SK-N-SH (cell line): ENCODE measurements around the gene ZNF446. TPM values are rescaled to one million over a fixed set of nuclear protein-coding genes. Genes with fewer than 3 reads are reported as not detected.

ENCODE experiments used
- CTCF ChIA-PET: fragments of 300-600, 350-600 bp; formaldehyde crosslinking; extraction: SDS; loops from one replicate; lab custom pipeline; 2021; lab: Yijun Ruan, JAX
- POLR2A ChIA-PET: fragments of 350-600 bp; sonication (Branson Sonifier 250); formaldehyde crosslinking; extraction: SDS; loops from one replicate; lab custom pipeline; 2020; ENCODE audit warnings: antibody characterized with exemption, inconsistent platforms; lab: Yijun Ruan, JAX
- DNase-seq: peaks from one replicate; pipeline ENCODE4 v3.0.0; 2012
- H2AFZ ChIP-seq: fragments of 200-600 bp; sonication (generic); 2 replicates; pipeline ENCODE4 v1.8.1; 2016; ENCODE audit warnings: antibody characterized with exemption, mild to moderate bottlenecking, low read depth
- H3F3A ChIP-seq: fragments of 200-600 bp; sonication (generic); replicated peaks from 2 replicates; pipeline ENCODE3; 2016; ENCODE audit warnings: antibody characterized with exemption, mild to moderate bottlenecking; ENCODE audit not compliant: insufficient read depth
- H3K27ac ChIP-seq, 2 experiments: fragments of 200-500 bp in 1 of 2; fragments of 200-600 bp in 1 of 2; sonication (Bioruptor generic) in 1 of 2; sonication (generic), shearing (Covaris generic) in 1 of 2; 2 replicates each; pipeline versions ENCODE4 v1.5.1 to v1.6.1; 2014 to 2016; ENCODE audit warnings: low read depth in 2 of 2, inconsistent platforms in 1 of 2, low read length in 1 of 2, mild to moderate bottlenecking in 1 of 2, mixed read lengths in 1 of 2
- H3K27me3 ChIP-seq: fragments of 200-600 bp; sonication (generic), shearing (Covaris generic); 2 replicates; pipeline ENCODE4 v1.6.1; 2016; ENCODE audit warnings: mixed run types; ENCODE audit not compliant: insufficient read depth
- H3K36me3 ChIP-seq, 2 experiments: fragments of 200-500 bp in 1 of 2; fragments of 200-600 bp in 1 of 2; sonication (Bioruptor generic) in 1 of 2; sonication (generic) in 1 of 2; replicated peaks in 1 of 2; 2 replicates each; pipeline versions ENCODE3 to v1.5.1; 2014 to 2016; ENCODE audit warnings: low read length in 1 of 2, mild to moderate bottlenecking in 1 of 2; ENCODE audit not compliant: insufficient read depth in 2 of 2, control insufficient read depth in 1 of 2
- H3K4me1 ChIP-seq, 2 experiments: fragments of 200-500 bp in 1 of 2; fragments of 200-600 bp in 1 of 2; sonication (Bioruptor generic) in 1 of 2; sonication (generic), shearing (Covaris generic) in 1 of 2; 2 replicates each; pipeline versions ENCODE4 v1.5.1 to v1.6.1; 2014 to 2016; ENCODE audit warnings: low read depth in 1 of 2, low read length in 1 of 2, mixed run types in 1 of 2; ENCODE audit not compliant: insufficient read depth in 2 of 2, control insufficient read depth in 1 of 2
- H3K4me2 ChIP-seq: fragments of 200-600 bp; sonication (generic), shearing (Covaris generic); 2 replicates; pipeline ENCODE4 v1.6.1; 2017; ENCODE audit warnings: mixed run types
- H3K4me3 ChIP-seq, 2 experiments: fragments of 200-500 bp in 1 of 2; fragments of 200-600 bp in 1 of 2; sonication (Bioruptor generic) in 1 of 2; sonication (generic), shearing (Covaris generic) in 1 of 2; 2 replicates each; pipeline versions ENCODE4 v1.5.1 to v1.8.1; 2014 to 2016; ENCODE audit warnings: low read depth in 2 of 2, inconsistent platforms in 1 of 2, low read length in 1 of 2, mild to moderate bottlenecking in 1 of 2, mixed read lengths in 1 of 2, moderate library complexity in 1 of 2
- H3K79me2 ChIP-seq: fragments of 200-600 bp; sonication (generic); 2 replicates; pipeline ENCODE4 v1.8.1; 2017; ENCODE audit warnings: mild to moderate bottlenecking; ENCODE audit not compliant: insufficient read depth
- H3K9ac ChIP-seq: fragments of 200-600 bp; sonication (generic); 2 replicates; pipeline ENCODE4 v1.6.1; 2017; ENCODE audit warnings: mixed run types
- H3K9me2 ChIP-seq: fragments of 200-600 bp; sonication (generic); 2 replicates; pipeline ENCODE4 v1.6.1; 2017; ENCODE audit warnings: mixed run types
- H3K9me3 ChIP-seq: fragments of 200-600 bp; sonication (generic); 2 replicates; pipeline ENCODE4 v1.6.1; 2017; ENCODE audit warnings: mixed run types, mild to moderate bottlenecking, moderate library complexity
- H4K20me1 ChIP-seq: fragments of 200-600 bp; sonication (generic); 2 replicates; pipeline ENCODE4 v1.6.1; 2017; ENCODE audit warnings: mild to moderate bottlenecking, mixed run types; ENCODE audit not compliant: insufficient read depth
- CHD2 ChIP-seq: fragments of 150-350 bp; IDR thresholded peaks from 2 replicates; pipeline ENCODE4 v1.6.1; 2018; ENCODE audit warnings: low read length; ENCODE audit not compliant: partially characterized antibody
- EZH2phosphoT487 ChIP-seq: fragments of 200-600 bp; sonication (generic); IDR thresholded peaks from 2 replicates; pipeline ENCODE4 v1.6.1; 2017; ENCODE audit warnings: low read depth, mixed run types, mild to moderate bottlenecking, antibody characterized with exemption, moderate library complexity, borderline replicate concordance
- FOXM1 ChIP-seq: IDR thresholded peaks from 2 replicates; pipeline ENCODE4 v1.4.0; 2012; ENCODE audit warnings: low read depth, mild to moderate bottlenecking
- GABPA ChIP-seq: IDR thresholded peaks from 2 replicates; pipeline ENCODE4 v1.4.0; 2012; ENCODE audit warnings: low read depth, mild to moderate bottlenecking
- MXI1 ChIP-seq: IDR thresholded peaks from 2 replicates; pipeline ENCODE4 v1.6.1; 2012; ENCODE audit warnings: mild to moderate bottlenecking, low read depth, low read length, improper control_type of control experiment
- NFIC ChIP-seq: IDR thresholded peaks from 2 replicates; pipeline ENCODE4 v1.4.0; 2012; ENCODE audit warnings: borderline replicate concordance
- NRF1 ChIP-seq: IDR thresholded peaks from 2 replicates; pipeline ENCODE4 v1.6.1; 2012; ENCODE audit warnings: low read depth, mild to moderate bottlenecking, low read length
- RCOR1 ChIP-seq: fragments of 150-350 bp; IDR thresholded peaks from 2 replicates; pipeline ENCODE4 v1.6.1; 2017; ENCODE audit warnings: antibody characterized with exemption, low read length
- SIN3A ChIP-seq: IDR thresholded peaks from 2 replicates; pipeline ENCODE4 v1.6.1; 2012; ENCODE audit warnings: low read depth, mild to moderate bottlenecking, low read length, moderate library complexity, borderline replicate concordance
- SMC3 ChIP-seq: IDR thresholded peaks from 2 replicates; pipeline ENCODE4 v1.6.1; 2012; ENCODE audit warnings: low read depth, low read length, improper control_type of control experiment
- YY1 ChIP-seq: IDR thresholded peaks from 2 replicates; pipeline ENCODE4 v1.4.0; 2012; ENCODE audit warnings: low read depth, mild to moderate bottlenecking
- WGBS: methylation state at CpG from one replicate; pipeline ENCODE4 v1.1.6; 2017; ENCODE audit warnings: low lambda C conversion rate; 5-methylcytosine and 5-hydroxymethylcytosine counted together
- polyA plus RNA-seq, 3 experiments: library from polyadenylated mRNA; depleted of rRNA; stranded (reverse); fragments of >200 nt; gene quantifications; 2 replicates each; pipeline ENCODE4 v1.2.3, GENCODE V29; 2012
- TF ChIP-seq, protein P1 (sequence below): IDR thresholded peaks from 2 replicates; pipeline ENCODE4 v1.6.1; 2012; ENCODE audit warnings: mild to moderate bottlenecking, low read depth, low read length, moderate library complexity
- TF ChIP-seq, protein P2 (sequence below): IDR thresholded peaks from 2 replicates; pipeline ENCODE4 v1.4.0; 2012; ENCODE audit warnings: low read depth, borderline replicate concordance
- TF ChIP-seq, protein P3 (sequence below): IDR thresholded peaks from 2 replicates; pipeline ENCODE4 v1.4.0; 2012; ENCODE audit warnings: low read depth, borderline replicate concordance
- TF ChIP-seq, protein P4 (sequence below): IDR thresholded peaks from 2 replicates; pipeline ENCODE4; 2012
- TF ChIP-seq, protein P5 (sequence below): fragments of 150-350 bp; IDR thresholded peaks from 2 replicates; pipeline ENCODE4 v1.6.1; 2017; ENCODE audit warnings: antibody characterized with exemption, low read length, low read depth, borderline replicate concordance

ZNF446 gene
- polyA plus RNA-seq, 1 of the 3 experiments (the other 2 are of a cell fraction), result 6.9 TPM

DNA sequence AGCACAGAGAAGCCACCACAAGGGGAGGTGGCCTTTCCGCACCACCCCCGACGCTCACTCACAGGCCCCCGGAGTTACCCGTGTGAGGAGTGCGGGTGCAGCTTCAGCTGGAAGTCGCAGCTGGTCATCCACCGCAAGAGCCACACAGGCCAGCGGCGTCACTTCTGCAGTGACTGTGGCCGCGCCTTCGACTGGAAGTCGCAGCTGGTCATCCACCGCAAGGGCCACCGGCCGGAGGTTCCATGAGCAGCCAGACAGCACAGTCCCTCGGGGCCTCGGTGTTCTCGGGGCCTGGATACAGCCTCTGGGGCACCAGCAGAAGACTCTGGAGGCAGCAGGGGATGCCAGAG is 4.3 kb downstream of the ZNF446 start:
- H3K9me2 ChIP-seq, result no peaks in the 10 kb centered on the region
- H3K36me3 ChIP-seq, result peaks cover 0 to 17% of the 10 kb centered on the region in 2 experiments
- DNase-seq, result no peak
- no peak overlapping the region for H2AFZ ChIP-seq
- CTCF ChIA-PET, result interaction anchor here (1.4 kb wide), 1 partner anchor 39 kb away, joined by 5 read pairs; the partner anchor contains the start of gene ZBTB45
- no peak overlapping the region for H3K9ac ChIP-seq
- no peaks in the 10 kb centered on the region for H3F3A ChIP-seq
- TF ChIP-seq YY1, result no peak
- TF ChIP-seq SIN3A, result no peak
- no peak for TF ChIP-seq CHD2
- no peak for TF ChIP-seq FOXM1
- TF ChIP-seq SMC3, result no peak
- no peak for TF ChIP-seq GABPA
- TF ChIP-seq, protein P1, sequence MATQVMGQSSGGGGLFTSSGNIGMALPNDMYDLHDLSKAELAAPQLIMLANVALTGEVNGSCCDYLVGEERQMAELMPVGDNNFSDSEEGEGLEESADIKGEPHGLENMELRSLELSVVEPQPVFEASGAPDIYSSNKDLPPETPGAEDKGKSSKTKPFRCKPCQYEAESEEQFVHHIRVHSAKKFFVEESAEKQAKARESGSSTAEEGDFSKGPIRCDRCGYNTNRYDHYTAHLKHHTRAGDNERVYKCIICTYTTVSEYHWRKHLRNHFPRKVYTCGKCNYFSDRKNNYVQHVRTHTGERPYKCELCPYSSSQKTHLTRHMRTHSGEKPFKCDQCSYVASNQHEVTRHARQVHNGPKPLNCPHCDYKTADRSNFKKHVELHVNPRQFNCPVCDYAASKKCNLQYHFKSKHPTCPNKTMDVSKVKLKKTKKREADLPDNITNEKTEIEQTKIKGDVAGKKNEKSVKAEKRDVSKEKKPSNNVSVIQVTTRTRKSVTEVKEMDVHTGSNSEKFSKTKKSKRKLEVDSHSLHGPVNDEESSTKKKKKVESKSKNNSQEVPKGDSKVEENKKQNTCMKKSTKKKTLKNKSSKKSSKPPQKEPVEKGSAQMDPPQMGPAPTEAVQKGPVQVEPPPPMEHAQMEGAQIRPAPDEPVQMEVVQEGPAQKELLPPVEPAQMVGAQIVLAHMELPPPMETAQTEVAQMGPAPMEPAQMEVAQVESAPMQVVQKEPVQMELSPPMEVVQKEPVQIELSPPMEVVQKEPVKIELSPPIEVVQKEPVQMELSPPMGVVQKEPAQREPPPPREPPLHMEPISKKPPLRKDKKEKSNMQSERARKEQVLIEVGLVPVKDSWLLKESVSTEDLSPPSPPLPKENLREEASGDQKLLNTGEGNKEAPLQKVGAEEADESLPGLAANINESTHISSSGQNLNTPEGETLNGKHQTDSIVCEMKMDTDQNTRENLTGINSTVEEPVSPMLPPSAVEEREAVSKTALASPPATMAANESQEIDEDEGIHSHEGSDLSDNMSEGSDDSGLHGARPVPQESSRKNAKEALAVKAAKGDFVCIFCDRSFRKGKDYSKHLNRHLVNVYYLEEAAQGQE, result no peak
- no peak for TF ChIP-seq EZH2phosphoT487
- no peak for TF ChIP-seq NRF1
- TF ChIP-seq, protein P2, sequence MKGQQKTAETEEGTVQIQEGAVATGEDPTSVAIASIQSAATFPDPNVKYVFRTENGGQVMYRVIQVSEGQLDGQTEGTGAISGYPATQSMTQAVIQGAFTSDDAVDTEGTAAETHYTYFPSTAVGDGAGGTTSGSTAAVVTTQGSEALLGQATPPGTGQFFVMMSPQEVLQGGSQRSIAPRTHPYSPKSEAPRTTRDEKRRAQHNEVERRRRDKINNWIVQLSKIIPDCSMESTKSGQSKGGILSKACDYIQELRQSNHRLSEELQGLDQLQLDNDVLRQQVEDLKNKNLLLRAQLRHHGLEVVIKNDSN, result no peak
- no peak for TF ChIP-seq MXI1
- TF ChIP-seq, protein P3, sequence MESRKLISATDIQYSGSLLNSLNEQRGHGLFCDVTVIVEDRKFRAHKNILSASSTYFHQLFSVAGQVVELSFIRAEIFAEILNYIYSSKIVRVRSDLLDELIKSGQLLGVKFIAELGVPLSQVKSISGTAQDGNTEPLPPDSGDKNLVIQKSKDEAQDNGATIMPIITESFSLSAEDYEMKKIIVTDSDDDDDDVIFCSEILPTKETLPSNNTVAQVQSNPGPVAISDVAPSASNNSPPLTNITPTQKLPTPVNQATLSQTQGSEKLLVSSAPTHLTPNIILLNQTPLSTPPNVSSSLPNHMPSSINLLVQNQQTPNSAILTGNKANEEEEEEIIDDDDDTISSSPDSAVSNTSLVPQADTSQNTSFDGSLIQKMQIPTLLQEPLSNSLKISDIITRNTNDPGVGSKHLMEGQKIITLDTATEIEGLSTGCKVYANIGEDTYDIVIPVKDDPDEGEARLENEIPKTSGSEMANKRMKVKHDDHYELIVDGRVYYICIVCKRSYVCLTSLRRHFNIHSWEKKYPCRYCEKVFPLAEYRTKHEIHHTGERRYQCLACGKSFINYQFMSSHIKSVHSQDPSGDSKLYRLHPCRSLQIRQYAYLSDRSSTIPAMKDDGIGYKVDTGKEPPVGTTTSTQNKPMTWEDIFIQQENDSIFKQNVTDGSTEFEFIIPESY, result no peak
- no peak for TF ChIP-seq NFIC
- TF ChIP-seq, protein P4, sequence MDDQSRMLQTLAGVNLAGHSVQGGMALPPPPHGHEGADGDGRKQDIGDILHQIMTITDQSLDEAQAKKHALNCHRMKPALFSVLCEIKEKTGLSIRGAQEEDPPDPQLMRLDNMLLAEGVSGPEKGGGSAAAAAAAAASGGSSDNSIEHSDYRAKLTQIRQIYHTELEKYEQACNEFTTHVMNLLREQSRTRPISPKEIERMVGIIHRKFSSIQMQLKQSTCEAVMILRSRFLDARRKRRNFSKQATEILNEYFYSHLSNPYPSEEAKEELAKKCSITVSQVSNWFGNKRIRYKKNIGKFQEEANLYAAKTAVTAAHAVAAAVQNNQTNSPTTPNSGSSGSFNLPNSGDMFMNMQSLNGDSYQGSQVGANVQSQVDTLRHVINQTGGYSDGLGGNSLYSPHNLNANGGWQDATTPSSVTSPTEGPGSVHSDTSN, result no peak
- no peak for TF ChIP-seq RCOR1
- TF ChIP-seq, protein P5, sequence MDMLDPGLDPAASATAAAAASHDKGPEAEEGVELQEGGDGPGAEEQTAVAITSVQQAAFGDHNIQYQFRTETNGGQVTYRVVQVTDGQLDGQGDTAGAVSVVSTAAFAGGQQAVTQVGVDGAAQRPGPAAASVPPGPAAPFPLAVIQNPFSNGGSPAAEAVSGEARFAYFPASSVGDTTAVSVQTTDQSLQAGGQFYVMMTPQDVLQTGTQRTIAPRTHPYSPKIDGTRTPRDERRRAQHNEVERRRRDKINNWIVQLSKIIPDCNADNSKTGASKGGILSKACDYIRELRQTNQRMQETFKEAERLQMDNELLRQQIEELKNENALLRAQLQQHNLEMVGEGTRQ, result no peak
- POLR2A ChIA-PET, result no interaction called here
- WGBS, result 96% methylated on average over 15 of the region's 20 CpGs
- no peak overlapping the region for H3K27ac ChIP-seq
- no peak overlapping the region for H3K4me3 ChIP-seq
- no peaks in the 10 kb centered on the region for H3K79me2 ChIP-seq
- H3K9me3 ChIP-seq, result no peaks in the 10 kb centered on the region
- H4K20me1 ChIP-seq, result no peaks in the 10 kb centered on the region
- no peak overlapping the region for H3K4me2 ChIP-seq
- H3K27me3 ChIP-seq, result no peaks in the 10 kb centered on the region
- peaks cover 0 to 18% of the 10 kb centered on the region in 2 experiments; a peak in 1 of 4 replicates for H3K4me1 ChIP-seq
